ENCODE data around the gene NR6A1.

NR6A1 gene

GRCh38 chr9:124776954-124777648 lies 6.0 kb upstream of the NR6A1 start, which contains the start of gene OLFML2A (continued):
- TF ChIP-seq ZSCAN23 (tag by site-specific recombination; IDR thresholded peaks at IDR 0.05) (no peak), ZNF585B (tag by site-specific recombination; IDR thresholded peaks at IDR 0.05) (no peak)

- ChIA-PET CTCF (interaction anchor here (0.6 to 16.2 kb wide), 18 partner anchors 11 to 631 kb away, joined by 3 to 1257 read pairs (median 4); partner anchors contain the start of gene WDR38), POLR2A (interaction anchor here (1.3 to 11.9 kb wide), 3 partner anchors 34 to 85 kb away, joined by 6 to 201 read pairs (median 26); partner anchors contain the start of genes ARPC5L, RPL35 and WDR38)
- Histone ChIP-seq H3K36me3 (ENCODE audit: control insufficient read depth in 2 of 2, insufficient read depth in 1 of 2, low read length in 2 of 2) (no peaks in the 10 kb centered on the region), H3K9me3 (ENCODE audit: control insufficient read depth, insufficient read depth, low read depth, low read length) (no peaks in the 10 kb centered on the region), H3K4me1 (ENCODE audit: control insufficient read depth, insufficient read depth, low read length) (peaks cover 2% of the 10 kb centered on the region; the same call in 1 of the 2 replicates), H3K27ac (ENCODE audit: extremely low read depth, low read depth, low read length) (no peak overlapping the region; the same call in 1 of the 2 replicates), H3K4me3 (ENCODE audit: low read depth, low read length) (peak overlapping the region; percentile 39)
- TF ChIP-seq ZNF302 (tag by site-specific recombination; IDR thresholded peaks at IDR 0.05; ENCODE audit: low read depth), result no peak
- no peak for TF ChIP-seq ZNF514 (tag by site-specific recombination; IDR thresholded peaks at IDR 0.05)
- no peak for TF ChIP-seq ZNF132 (tag by site-specific recombination; IDR thresholded peaks at IDR 0.05; ENCODE audit: borderline replicate concordance)
- TF ChIP-seq ZEB2 (tag by site-specific recombination; IDR thresholded peaks at IDR 0.05), result 0 out of 2 replicates have a peak, but pooled peaks have one; percentile 41
- no peak for TF ChIP-seq ZNF830 (tag by site-specific recombination; IDR thresholded peaks at IDR 0.05; ENCODE audit: low read depth)
- TF ChIP-seq ZNF768 (tag by site-specific recombination; IDR thresholded peaks at IDR 0.05), result no peak
- TF ChIP-seq ZBTB10 (tag by site-specific recombination; IDR thresholded peaks at IDR 0.05), result no peak
- TF ChIP-seq KLF9 (tag by site-specific recombination; IDR thresholded peaks at IDR 0.05; ENCODE audit: low read depth), result no peak
- no peak for TF ChIP-seq SP7 (tag by site-specific recombination; IDR thresholded peaks at IDR 0.05)
- TF ChIP-seq SP3 (tag by site-specific recombination; IDR thresholded peaks at IDR 0.05), result no peak
- TF ChIP-seq ZNF335 (tag by site-specific recombination; conservative IDR thresholded peaks at IDR 0.05), result peak; percentile 44
- TF ChIP-seq ZNF513 (tag by site-specific recombination; IDR thresholded peaks at IDR 0.05), result no peak
Observed at GRCh38 chr9:124776618-124776953, 5.5 kb upstream of the NR6A1 start.

- ChIA-PET POLR2A (interaction anchor here (0.7 to 11.9 kb wide), 3 partner anchors 48 to 87 kb away, joined by 3 to 201 read pairs (median 26); partner anchors contain the start of genes ARPC5L, RPL35 and WDR38), CTCF (interaction anchor here (0.5 to 16.2 kb wide), 41 partner anchors 9 to 1756 kb away, joined by 3 to 1257 read pairs (median 4); partner anchors contain the start of genes ARPC5L, RPL35 and WDR38)
- no peak overlapping the region for H3K27ac ChIP-seq (ENCODE audit: extremely low read depth, low read depth, low read length)
- no peak overlapping the region for H3K4me3 ChIP-seq (ENCODE audit: low read depth, low read length)
- H3K9me3 ChIP-seq (ENCODE audit: control insufficient read depth, insufficient read depth, low read depth, low read length), result no peaks in the 10 kb centered on the region
- no peaks in the 10 kb centered on the region for H3K36me3 ChIP-seq (ENCODE audit: control insufficient read depth in 2 of 2, insufficient read depth in 1 of 2, low read length in 2 of 2)
- peaks cover 2% of the 10 kb centered on the region; the same call in 1 of the 2 replicates for H3K4me1 ChIP-seq (ENCODE audit: control insufficient read depth, insufficient read depth, low read length)
- TF ChIP-seq ZSCAN30 (tag by site-specific recombination; IDR thresholded peaks at IDR 0.05), result peak; percentile 76; the same call in 1 of the 2 replicates
- TF ChIP-seq ZXDB (tag by site-specific recombination; IDR thresholded peaks at IDR 0.05), result no peak
- peak; percentile 40; the same call in 1 of the 2 replicates for TF ChIP-seq KLF17 (tag by site-specific recombination; IDR thresholded peaks at IDR 0.05)
- peak; percentile 79 for TF ChIP-seq ZNF366 (tag by site-specific recombination; conservative IDR thresholded peaks at IDR 0.05)
- peak; percentile 76 for TF ChIP-seq ZNF654 (tag by site-specific recombination; IDR thresholded peaks at IDR 0.05; ENCODE audit: low read depth)
- no peak for TF ChIP-seq ZNF830 (tag by site-specific recombination; IDR thresholded peaks at IDR 0.05; ENCODE audit: low read depth)
- no peak for TF ChIP-seq TSHZ1 (tag by site-specific recombination; IDR thresholded peaks at IDR 0.05; ENCODE audit: borderline replicate concordance)
- TF ChIP-seq GLIS1 (tag by site-specific recombination; IDR thresholded peaks at IDR 0.05), result peak; percentile 41; the same call in 1 of the 2 replicates
- peak; percentile 50; the same call in 1 of the 2 replicates for TF ChIP-seq ZBTB17 (tag by site-specific recombination; IDR thresholded peaks at IDR 0.05)
Observed at GRCh38 chr9:124774129-124774978, 3.2 kb upstream of the NR6A1 start.

All from HEK293 (cell line).